ENCODE results near the gene DLEU7.

DLEU7 gene

DNA sequence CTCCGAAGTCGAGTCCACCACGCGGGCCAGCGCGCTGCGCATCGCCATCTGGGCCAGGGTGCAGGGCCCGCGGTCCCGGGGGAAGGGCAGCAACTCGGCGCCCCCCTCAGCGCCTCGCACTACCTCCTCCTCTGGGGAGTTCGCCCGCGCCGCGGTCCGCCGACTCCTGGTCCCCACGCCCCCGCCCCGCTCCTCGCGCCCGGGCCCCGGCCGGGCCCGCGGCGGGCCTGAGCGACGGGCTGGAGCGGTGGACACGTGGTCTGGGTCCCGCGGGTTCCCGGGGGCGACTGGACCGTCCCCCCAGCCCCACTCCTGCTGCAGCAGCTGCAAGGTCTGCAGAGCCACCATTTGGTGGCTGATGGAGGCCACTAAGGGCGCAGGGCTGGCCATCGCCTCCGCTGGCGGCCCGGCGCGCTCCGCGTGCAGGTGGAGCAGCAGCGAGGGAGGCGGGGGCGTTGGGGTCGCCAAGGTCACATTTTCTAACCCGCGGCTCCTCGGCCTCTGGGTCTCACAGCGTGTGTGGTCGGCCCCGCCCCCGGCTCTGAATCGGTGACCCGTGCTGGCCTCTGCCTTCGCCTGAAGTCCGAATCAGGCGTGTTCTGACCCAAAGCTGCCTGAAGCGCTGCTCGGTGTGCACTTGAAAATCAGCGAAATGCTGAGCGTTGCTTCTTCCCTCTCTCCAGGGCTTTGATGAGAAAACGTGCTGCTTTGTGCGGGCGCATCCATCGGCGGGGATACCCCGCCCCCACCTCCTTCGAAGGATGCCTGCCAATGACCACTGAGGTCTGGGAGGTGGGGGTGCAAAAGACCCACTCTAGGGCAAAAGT is at the start of gene DLEU7:
Gene DLEU7, minus strand, starts transcription at position 436 of the 827 bp plus-strand sequence. Its CDS starts 46 bp downstream, at position 390.
- no peak for DNase-seq

DNA sequence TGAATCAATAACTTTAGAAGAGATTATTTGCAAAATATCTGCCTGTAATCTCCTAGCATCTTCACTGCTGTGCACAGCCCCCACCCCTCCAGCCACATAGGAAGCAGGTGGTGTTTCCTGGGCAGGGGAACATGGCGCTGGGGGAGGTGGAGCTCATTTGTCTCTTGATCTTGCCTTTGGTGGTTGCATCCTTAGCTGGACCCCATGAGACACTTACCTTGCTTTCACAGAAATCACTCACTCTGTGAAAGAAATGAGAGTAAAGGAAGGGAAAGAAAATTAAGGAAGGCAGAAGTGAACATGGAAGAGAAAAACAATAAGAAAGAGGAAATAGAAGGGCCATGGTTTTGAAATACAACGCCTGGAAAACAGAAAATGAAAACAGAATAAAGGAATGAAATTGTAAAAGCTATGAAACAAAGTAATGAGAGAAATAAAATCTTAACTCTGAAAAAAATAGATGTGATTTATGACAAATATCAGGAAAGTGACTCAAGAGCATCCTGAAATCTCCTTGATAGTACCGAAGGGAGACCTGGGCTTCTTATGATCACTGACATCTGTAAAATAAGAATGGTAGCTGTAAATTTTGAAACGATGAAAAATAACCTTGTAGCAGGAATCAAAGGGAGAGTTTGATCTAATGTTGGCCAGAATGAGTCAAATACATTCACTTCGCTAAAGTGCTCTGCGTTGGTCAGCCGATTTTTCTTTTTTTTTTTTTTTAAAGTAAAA is 48.9 kb upstream of the DLEU7 start:
- DNase-seq: no peak

DNA sequence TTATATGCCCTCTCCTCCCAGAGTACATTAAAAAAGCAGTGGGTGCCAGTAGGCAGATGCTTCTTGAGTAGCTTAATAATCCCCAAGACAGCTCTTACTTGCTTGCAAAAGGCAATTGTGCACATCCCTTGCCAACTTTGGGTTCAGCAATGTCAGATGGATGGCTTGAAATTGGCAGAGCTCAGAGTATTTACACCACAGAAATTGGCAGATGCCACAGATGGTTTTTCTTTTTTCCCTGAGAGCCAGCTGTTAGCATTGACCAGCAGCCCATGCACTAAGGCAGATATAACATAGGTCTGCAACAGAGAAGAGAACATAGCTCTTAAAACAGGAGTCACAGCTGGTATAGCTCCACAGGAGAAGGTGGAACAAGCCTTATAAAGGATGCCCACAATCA is 47.7 kb upstream of the DLEU7 start:
- DNase-seq: no peak

DNA sequence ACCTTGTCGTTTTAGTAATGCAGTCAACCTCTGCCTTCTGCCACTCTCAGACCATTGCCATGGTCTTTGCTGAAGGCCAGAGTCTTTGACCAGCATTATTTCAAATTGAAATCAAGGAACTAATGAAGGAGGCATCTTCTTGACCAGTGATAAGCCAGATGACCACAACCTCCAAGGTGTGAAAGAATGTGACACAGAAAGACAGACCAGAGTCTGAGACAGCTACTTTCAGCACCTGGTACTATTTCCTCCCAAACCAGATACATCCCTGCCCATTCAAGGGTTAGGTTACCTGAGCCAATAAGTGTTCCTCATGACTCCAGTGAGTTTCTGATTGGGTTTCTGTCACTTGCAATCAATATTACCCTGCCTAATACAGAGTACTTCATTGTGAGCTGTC is 45.8 kb upstream of the DLEU7 start:
- DNase-seq: no peak

- DNase-seq: no peak
Measured at GRCh38 chr13:50888362-50888761, 44.9 kb upstream of the DLEU7 start.

DNA sequence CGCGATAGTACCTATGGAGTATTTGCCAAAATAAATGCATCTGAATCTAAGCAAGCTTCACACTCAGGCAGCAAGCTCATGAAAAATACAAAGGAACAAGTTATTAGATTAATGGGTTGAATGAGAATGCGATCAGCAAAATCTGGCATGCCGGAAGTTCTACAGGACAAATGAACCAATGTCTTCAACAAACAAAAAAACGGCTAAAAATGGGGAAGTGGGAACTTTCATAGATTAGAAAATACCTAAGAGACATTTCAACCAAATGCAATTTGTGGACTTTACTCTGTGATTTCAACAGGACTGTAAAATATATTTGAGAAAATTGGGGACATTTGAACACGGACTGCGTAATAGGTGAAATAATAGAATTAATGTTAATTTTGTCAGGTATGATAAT is 43.7 kb upstream of the DLEU7 start:
- no peak for DNase-seq

GRCh38 chr13:50884265-50884664 is 40.8 kb upstream of the DLEU7 start:
- no peak for DNase-seq

DNA sequence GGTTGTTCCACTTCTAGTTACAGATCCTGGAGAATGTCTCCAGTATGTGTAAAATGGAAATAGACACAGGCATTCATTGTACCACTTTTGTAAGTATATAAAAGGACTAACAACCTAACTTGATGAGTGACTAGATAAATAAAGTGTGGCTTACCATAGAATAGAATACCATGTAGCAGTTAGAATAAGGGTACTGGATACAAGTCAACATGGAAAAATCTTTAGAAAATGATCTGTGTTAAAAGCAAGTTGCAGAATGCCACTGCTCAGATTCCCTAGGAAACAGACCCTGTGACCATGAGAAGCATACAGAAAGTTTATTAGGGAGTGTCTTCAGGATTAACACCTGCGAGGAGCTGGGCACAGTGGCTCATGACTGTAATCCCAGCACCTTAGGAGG is 40.2 kb upstream of the DLEU7 start:
- no peak for DNase-seq

DNA sequence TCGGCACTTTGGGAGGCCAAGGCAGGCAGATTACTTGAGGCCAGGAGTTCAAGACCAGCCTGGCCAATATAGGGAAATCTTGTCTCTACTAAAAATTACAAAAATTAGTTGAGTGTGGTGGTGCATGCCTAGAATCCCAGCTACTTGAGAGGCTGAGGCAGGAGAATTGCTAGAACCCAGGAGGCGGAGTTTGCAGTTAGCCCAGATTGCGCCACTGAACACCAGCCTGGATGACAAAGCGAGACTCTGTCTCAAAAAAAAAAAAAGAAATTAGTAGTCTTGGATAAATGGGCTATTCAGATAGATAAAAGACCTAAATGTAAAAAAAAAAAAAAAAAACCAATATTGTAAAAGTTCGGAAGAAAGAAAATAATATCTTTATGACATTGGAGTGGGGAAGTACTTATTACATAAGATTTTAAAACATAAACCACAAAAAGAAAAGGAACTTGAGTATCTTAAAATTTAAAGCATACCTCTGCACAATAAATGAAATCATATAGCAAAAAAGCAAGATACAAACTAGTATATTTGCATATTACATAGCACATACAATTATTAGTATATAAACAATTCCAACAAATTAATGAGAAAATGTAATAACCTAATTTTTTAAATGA is 39.4 kb upstream of the DLEU7 start:
- no peak for DNase-seq

- DNase-seq: no peak
Measured at GRCh38 chr13:50873991-50874390, 30.5 kb upstream of the DLEU7 start.

- no peak for DNase-seq
Measured at GRCh38 chr13:50873467-50873866, 30.0 kb upstream of the DLEU7 start.

GRCh38 chr13:50871405-50871804 is 27.9 kb upstream of the DLEU7 start:
- no peak for DNase-seq

DNA sequence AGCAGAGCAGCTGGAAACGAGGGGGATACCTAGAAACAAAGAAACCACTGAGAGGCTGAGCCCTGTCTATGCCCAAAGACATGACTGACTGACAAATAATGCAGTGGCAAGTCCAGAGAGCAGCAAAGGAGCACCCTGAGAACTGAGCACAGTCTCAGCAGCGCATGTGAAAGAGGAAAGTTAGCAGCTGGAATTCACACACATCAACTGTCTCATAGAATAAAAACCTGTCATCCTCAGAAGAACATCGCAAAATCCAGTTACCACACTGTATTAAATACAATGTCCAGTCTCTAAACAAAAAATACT is 24.1 kb upstream of the DLEU7 start:
- no peak for DNase-seq

DNA sequence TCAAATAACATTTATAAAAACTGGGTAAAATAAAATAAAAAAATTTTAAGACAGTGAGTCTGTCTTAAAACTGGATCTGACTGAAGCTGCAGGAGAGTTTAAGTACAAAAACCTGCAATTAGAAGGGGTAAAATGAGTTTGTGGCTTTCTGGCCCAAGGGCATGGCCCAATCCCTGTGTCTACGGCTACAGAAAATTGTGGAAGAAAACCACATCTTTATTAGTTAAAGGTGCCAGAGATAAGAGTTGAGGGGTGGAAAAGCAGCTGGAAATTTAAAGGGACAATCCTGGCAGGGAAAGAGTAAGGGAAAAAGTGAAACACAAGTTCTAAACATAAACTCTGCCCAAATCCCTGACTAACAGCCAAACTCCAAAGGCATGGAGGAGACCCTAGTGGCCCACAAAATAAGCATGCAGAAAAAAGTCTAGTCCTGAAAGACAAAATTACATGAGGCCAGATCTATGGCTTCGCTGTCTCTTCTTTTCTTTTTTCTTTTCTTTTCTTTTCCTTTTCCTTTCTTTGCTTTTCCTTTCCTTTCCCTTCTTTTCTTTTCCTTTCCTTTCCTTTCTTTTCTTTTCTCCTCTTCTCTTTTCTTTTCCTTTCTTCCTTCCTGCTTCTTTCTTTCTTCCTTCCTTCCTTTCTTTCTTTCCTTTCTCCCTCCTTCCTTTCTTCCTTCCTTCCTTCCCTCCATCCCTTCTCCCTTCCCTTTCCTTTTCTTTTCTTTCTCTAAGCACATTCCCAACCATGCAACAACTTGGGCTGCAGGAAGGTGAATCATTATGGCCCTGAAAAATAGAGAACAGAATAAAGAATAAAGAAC is 23.5 kb upstream of the DLEU7 start:
- DNase-seq: no peak

DNA sequence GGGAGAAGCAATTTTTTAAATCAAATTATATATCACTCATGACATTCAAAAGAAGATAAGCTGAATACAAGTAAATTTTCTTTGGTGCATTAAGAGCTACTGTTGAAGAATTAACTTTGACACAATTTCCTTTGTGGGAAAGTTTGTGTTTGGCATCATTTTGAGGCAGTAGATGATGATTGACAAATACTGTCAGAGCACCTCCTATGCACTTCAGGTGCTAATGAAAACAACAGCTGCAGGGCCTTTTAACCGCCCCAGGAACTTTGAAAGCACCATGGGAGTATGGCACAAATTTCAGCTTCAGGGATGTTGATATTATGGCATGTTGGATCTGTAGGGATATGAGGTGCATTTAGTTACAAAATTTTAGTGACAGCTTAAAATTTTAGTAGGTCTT is 21.0 kb upstream of the DLEU7 start:
- DNase-seq: no peak

DNA sequence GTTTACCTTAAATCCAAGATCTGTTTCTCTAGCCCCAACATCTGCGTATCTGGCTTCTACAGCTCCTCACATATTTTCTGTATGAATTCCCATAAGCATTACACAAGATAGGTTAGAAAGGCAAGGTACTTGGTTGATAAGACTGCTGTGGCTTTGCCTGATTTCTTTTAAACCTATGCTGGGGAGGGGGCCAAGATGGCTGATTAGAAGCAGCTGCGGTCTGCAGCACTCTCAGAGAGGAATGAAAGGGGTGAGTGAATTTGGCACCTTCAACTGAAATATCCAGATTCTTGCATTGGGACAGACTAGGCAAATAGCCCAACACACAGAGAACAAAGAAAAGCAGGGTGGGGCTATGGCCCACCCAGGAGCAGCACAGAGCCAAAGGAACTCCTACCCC is 12.2 kb upstream of the DLEU7 start:
- DNase-seq: no peak

DNA sequence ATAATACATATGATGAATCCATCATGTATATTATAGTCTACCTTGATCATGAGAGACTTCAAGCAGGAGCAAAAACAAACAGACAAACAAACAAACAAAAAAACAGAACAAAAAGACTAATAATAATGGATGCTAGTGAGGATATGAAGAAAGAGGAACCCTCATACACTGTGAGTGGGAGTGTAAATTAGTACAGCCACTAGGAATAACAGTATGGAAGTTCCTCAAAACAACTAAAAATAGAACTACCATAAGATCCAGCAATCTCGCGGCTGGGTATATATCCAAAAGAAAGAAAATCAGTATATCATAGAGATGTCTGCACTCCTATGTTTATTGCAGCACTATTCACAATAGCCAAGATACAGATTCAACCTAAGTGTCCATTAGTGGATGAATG is 7.0 kb upstream of the DLEU7 start:
- no peak for DNase-seq

DNA sequence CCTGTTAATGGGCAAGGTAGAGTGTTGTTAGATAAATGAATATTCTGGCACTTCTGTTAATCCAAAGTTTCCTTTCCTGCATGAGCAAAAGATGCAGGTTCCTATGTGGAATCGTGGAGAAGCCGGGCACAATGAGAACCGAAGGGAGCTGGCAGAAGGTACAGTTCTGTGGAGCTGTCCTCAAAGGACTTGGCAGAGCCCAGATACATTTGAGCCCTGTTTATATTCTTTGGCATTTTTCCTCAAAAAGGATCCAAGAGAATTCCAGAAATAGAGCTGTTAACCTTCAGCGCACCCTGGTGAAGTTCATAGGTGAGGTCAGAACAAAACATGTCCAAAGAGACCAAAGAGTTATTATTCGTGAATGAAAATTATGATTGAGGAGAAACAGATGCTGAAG is 4.0 kb upstream of the DLEU7 start:
- no peak for DNase-seq

DNA sequence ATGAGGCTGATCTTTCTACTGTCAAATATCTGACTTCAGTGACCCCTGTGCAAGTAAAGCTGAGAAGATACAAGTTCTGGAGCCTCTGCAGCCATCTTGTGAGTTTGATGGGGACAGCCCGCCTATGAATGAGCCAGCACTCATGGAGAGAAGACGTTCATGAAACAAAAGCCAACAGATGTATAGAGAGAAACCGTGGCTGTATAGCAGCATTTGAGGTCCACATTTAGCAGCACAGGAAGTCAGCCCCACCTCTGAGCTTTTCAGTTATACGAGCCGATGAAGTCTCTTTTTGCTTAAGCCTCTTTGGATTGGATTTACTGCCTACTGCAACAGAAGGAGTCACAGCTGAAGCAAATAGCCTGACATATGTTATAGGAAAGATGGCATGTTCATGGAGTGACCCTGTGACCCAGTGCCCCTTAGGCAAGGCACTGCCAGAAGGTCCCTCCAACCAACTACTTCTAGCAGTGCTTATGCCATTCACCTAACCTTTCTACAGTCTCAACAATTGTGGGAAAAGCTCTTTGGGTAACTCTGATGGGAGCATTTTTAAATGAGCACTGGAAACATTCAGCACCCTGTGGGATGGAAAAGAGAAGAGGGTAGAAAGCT is 3.5 kb upstream of the DLEU7 start:
- no peak for DNase-seq

- DNase-seq: no peak
Measured at GRCh38 chr13:50845211-50845610, 1.7 kb upstream of the DLEU7 start.

GRCh38 chr13:50844084-50844875 is 788 bp upstream of the DLEU7 start:
- DNase-seq: no peak

DNA sequence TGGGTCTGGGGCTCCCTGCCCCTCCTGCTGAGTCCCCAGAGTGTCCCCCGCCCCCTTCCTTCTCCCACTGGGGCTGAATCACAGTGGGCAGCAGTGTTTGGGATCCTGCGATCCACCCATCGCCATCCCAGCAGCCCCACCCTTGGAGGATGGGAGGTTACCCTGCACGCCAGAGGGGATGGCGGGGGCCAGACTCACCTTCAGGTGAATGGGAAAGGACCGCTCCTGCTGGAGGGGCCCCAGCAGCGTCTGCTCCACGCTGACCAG is 569 bp downstream of the DLEU7 start:
- no peak for DNase-seq
